ENCODE data around the gene COPS2. TPM values are rescaled to one million over a fixed set of nuclear protein-coding genes. Genes with fewer than 3 reads are reported as not detected.
"Not testable (repeated sequence)": the region's sequence is repeated elsewhere in the genome, so short reads cannot be mapped to it uniquely, and the experiment has no call there.

Gene COPS2
- total RNA-seq, 1 experiment from 2014 or later = 112 TPM

GRCh38 chr15:49079340-49080039 lies 75.9 kb downstream of the COPS2 start:
- ChIA-PET POLR2A (ENCODE audit: low non-redundant PET) (no interaction called here), CTCF (no interaction called here)
- no peaks in the 10 kb centered on the region for H3K36me3 ChIP-seq (ENCODE audit: insufficient read depth, low read length, poor library complexity, severe bottlenecking)
- intact Hi-C loops (cut with micrococcal nuclease; ENCODE audit: unreplicated experiment) = no loop called here
- H3K4me1 ChIP-seq (ENCODE audit: insufficient read depth, low read length, poor library complexity, severe bottlenecking) = no peaks in the 10 kb centered on the region
- H3K9me3 ChIP-seq (ENCODE audit: low read depth, low read length, poor library complexity, severe bottlenecking) = no peaks in the 10 kb centered on the region
- DNase-seq (ENCODE audit: low spot score) = no peak
- H3K27me3 ChIP-seq (replicated peaks; ENCODE audit: insufficient read depth, low read depth, low read length, poor library complexity) = peaks cover 4% of the 10 kb centered on the region
- TF ChIP-seq CTCF (conservative IDR thresholded peaks at IDR 0.05; ENCODE audit: low read depth, low read length) (no peak), EZH2 (IDR thresholded peaks at IDR 0.05; ENCODE audit: borderline replicate concordance, low read depth, low read length, poor library complexity, severe bottlenecking) (no peak)
- no peak overlapping the region for H3K4me3 ChIP-seq (ENCODE audit: low read depth, low read length, poor library complexity, severe bottlenecking)
- no peak overlapping the region for H3K27ac ChIP-seq (ENCODE audit: low read depth, low read length, poor library complexity, severe bottlenecking)
- BruUV-seq (replicated peaks) = no TSS peak

- intact Hi-C loops (cut with micrococcal nuclease; ENCODE audit: unreplicated experiment) = no loop called here
- H3K27me3 ChIP-seq (replicated peaks; ENCODE audit: insufficient read depth, low read depth, low read length, poor library complexity) = peaks cover 4% of the 10 kb centered on the region
- ChIA-PET POLR2A (ENCODE audit: low non-redundant PET) (no interaction called here), CTCF (no interaction called here)
- TF ChIP-seq EZH2 (IDR thresholded peaks at IDR 0.05; ENCODE audit: borderline replicate concordance, low read depth, low read length, poor library complexity, severe bottlenecking) (no peak), CTCF (conservative IDR thresholded peaks at IDR 0.05; ENCODE audit: low read depth, low read length) (no peak)
- no peak overlapping the region for H3K4me3 ChIP-seq (ENCODE audit: low read depth, low read length, poor library complexity, severe bottlenecking)
- no peak for DNase-seq (ENCODE audit: low spot score)
- H3K9me3 ChIP-seq (ENCODE audit: low read depth, low read length, poor library complexity, severe bottlenecking) = no peaks in the 10 kb centered on the region
- no peaks in the 10 kb centered on the region for H3K36me3 ChIP-seq (ENCODE audit: insufficient read depth, low read length, poor library complexity, severe bottlenecking)
- no peaks in the 10 kb centered on the region for H3K4me1 ChIP-seq (ENCODE audit: insufficient read depth, low read length, poor library complexity, severe bottlenecking)
- BruUV-seq (replicated peaks) = no TSS peak
- no peak overlapping the region for H3K27ac ChIP-seq (ENCODE audit: low read depth, low read length, poor library complexity, severe bottlenecking)
Measured at GRCh38 chr15:49075881-49076280, 79.5 kb downstream of the COPS2 start.

GRCh38 chr15:49074589-49075287 lies 80.7 kb downstream of the COPS2 start:
- H3K36me3 ChIP-seq (ENCODE audit: insufficient read depth, low read length, poor library complexity, severe bottlenecking); H3K27me3 ChIP-seq (replicated peaks; ENCODE audit: insufficient read depth, low read depth, low read length, poor library complexity); intact Hi-C loops (cut with micrococcal nuclease; ENCODE audit: unreplicated experiment); H3K27ac ChIP-seq (ENCODE audit: low read depth, low read length, poor library complexity, severe bottlenecking); H3K4me1 ChIP-seq (ENCODE audit: insufficient read depth, low read length, poor library complexity, severe bottlenecking); DNase-seq (ENCODE audit: low spot score); POLR2A ChIA-PET (ENCODE audit: low non-redundant PET); CTCF ChIA-PET; H3K4me3 ChIP-seq (ENCODE audit: low read depth, low read length, poor library complexity, severe bottlenecking); H3K9me3 ChIP-seq (ENCODE audit: low read depth, low read length, poor library complexity, severe bottlenecking); BruUV-seq (replicated peaks): not testable (repeated sequence)

Small RNA genes lying within 50 kb of the gene (microRNA-seq; reads per million reads assigned to microRNA genes)
- not detected for gene MIR4716

Other genes starting within 250 kb of the COPS2 start
- gene SHC4, start 191.7 kb downstream of the COPS2 start, total RNA-seq (2021) = 0.57 and 0.73 TPM in 2 replicates
- gene SECISBP2L, start 109.2 kb downstream of the COPS2 start, total RNA-seq (2021) = 36.4 and 36.8 TPM in 2 replicates
- 22.9 and 23.0 TPM in 2 replicates for gene GALK2, start 14.6 kb upstream of the COPS2 start, total RNA-seq (2021)